Activated CD8-positive, alpha-beta memory T cell treated with anti-CD3 and anti-CD28 coated beads for 36 hours (primary cell): ENCODE measurements around the gene TOB2. TPM values are rescaled to one million over a fixed set of nuclear protein-coding genes. Genes with fewer than 3 reads are reported as not detected.
"Not testable (repeated sequence)": the region's sequence is repeated elsewhere in the genome, so short reads cannot be mapped to it uniquely, and the experiment has no call there.

ENCODE experiments used
- CTCF ChIA-PET: fragments of 350-600 bp; sonication (Branson Sonifier 250); formaldehyde crosslinking; loops from one replicate; lab custom pipeline; 2021; ENCODE audit warnings: antibody characterized with exemption; lab: Charles Lee
- POLR2A ChIA-PET: fragments of 350-600 bp; sonication (Branson Sonifier 250); formaldehyde crosslinking; loops from one replicate; lab custom pipeline; 2021; ENCODE audit warnings: antibody characterized with exemption; lab: Charles Lee
- total RNA-seq, 2 experiments: library from RNA; stranded (reverse); gene quantifications; one replicate each; pipeline ENCODE4 v1.2.3, GENCODE V29; 2021

Gene TOB2
- total RNA-seq, 2 experiments from 2014 or later: 48.9 to 52.8 TPM

GRCh38 chr22:41407433-41407832 is 39.2 kb downstream of the TOB2 start:
- ChIA-PET POLR2A (interaction anchor here (0.6 kb wide), 1 partner anchor 145 kb away, joined by 7 read pairs; no protein-coding TSS in a partner anchor), CTCF (interaction anchor here (0.6 kb wide), 1 partner anchor 320 kb away, joined by 3 read pairs; no protein-coding TSS in a partner anchor)

GRCh38 chr22:41406410-41406809 is 40.2 kb downstream of the TOB2 start:
- ChIA-PET POLR2A (no interaction called here), CTCF (interaction anchor here (0.5 to 6.5 kb wide), 5 partner anchors 39 to 110 kb away, joined by 3 to 52 read pairs (median 4); no protein-coding TSS in a partner anchor)

DNA sequence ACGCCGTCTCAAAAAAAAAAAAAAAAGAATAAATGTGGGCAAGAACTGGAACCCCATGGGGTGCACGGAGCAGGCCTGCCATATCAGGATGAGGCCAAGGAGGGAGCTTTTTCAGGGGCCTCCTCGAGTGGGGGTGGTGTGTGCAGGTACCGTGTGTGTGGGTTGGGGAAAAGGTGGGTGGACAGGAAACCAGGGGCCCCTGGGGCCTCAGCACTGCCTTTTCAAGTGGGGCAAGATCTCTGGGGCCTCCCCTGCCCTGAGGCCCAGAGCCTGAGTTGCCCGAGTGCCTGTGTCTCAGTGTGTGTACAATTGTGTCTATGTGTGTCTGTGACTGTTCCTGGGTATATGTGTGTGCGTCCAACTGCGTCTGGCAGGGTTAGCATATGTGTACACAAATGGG is 41.0 kb downstream of the TOB2 start:
- POLR2A ChIA-PET: interaction anchor here (0.6 to 0.7 kb wide), 2 partner anchors 60 to 104 kb away, joined by 3 to 4 read pairs; partner anchors contain the start of gene ZC3H7B

GRCh38 chr22:41403532-41404318 is 42.9 kb downstream of the TOB2 start:
- CTCF ChIA-PET: interaction anchor here (0.6 to 6.5 kb wide), 32 partner anchors 9 to 453 kb away, joined by 3 to 52 read pairs (median 3); partner anchors contain the start of genes ACO2, PHF5A and PMM1
- POLR2A ChIA-PET: interaction anchor here (0.8 to 1.6 kb wide), 4 partner anchors 43 to 98 kb away, joined by 3 to 8 read pairs (median 6); partner anchors contain the start of gene TOB2

More for the DNA sequence above, 41.0 kb downstream of the TOB2 start:
- CTCF ChIA-PET: interaction anchor here (1.2 to 6.5 kb wide), 5 partner anchors 63 to 127 kb away, joined by 4 to 52 read pairs (median 15); partner anchors contain the start of genes ACO2 and PHF5A

DNA sequence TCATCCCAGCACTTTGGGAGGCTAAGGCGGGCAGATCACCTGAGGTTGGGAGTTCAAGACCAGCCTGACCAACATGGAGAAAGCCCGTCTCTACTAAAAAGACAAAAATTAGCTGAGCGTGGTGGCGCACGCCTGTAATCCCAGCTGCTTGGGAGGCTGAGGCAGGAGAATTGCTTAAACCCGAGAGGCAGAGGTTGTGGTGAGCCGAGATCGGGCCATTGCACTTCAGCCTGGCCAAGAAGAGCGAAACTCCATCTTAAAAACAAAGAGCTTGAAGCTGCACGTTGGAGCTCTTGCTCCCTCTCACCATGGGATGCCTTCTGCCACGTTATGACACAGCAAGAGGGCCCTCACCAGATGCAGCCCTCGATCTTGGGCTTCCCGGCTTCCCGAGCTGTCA is 43.8 kb downstream of the TOB2 start:
- POLR2A ChIA-PET: not testable (repeated sequence)
- CTCF ChIA-PET: interaction anchor here (0.8 to 6.5 kb wide), 12 partner anchors 8 to 186 kb away, joined by 3 to 52 read pairs (median 4); no protein-coding TSS in a partner anchor

- POLR2A ChIA-PET: no interaction called here
- CTCF ChIA-PET: interaction anchor here (0.5 to 6.5 kb wide), 7 partner anchors 24 to 131 kb away, joined by 3 to 52 read pairs (median 4); no protein-coding TSS in a partner anchor
Observed at GRCh38 chr22:41401781-41402648, 44.6 kb downstream of the TOB2 start.

GRCh38 chr22:41398921-41399320 is 47.7 kb downstream of the TOB2 start:
- CTCF ChIA-PET: no interaction called here
- POLR2A ChIA-PET: interaction anchor here (1.0 kb wide), 1 partner anchor 13 kb away, joined by 3 read pairs; no protein-coding TSS in a partner anchor

DNA sequence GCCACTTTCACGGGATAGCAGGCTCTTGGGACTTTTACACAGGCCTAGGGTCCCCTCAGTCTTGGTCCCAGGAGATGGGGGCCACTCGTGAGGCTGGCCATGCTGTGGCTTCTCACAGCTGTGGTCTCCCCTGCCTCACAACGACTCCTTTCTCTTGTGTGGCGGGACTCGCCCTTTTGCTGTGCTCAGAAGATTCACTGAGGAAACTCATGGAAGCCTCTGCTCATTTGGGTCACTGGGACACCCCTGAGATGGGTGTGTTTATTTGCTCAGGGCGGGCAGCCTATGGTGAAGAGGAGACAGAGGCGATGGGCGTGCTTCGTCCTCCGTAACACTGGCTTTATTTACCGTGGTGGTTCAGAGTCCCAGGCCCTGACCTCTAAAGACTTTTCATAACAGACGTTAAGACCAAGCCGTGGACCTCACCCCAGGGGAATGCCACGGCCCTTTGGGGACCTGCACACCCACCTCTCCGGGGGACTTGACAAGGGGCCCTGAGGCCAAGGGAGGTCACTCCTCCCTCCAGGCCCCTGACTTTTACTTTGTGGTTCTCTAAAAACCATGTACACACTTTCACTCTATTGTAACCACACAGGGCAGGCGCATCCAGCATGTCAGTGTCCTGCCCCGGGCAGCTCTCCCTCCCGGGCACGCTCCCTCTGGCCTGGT is 49.3 kb downstream of the TOB2 start:
- POLR2A ChIA-PET: interaction anchor here (0.6 kb wide), 1 partner anchor 31 kb away, joined by 6 read pairs; no protein-coding TSS in a partner anchor
- CTCF ChIA-PET: interaction anchor here (0.5 kb wide), 1 partner anchor 189 kb away, joined by 3 read pairs; no protein-coding TSS in a partner anchor

DNA sequence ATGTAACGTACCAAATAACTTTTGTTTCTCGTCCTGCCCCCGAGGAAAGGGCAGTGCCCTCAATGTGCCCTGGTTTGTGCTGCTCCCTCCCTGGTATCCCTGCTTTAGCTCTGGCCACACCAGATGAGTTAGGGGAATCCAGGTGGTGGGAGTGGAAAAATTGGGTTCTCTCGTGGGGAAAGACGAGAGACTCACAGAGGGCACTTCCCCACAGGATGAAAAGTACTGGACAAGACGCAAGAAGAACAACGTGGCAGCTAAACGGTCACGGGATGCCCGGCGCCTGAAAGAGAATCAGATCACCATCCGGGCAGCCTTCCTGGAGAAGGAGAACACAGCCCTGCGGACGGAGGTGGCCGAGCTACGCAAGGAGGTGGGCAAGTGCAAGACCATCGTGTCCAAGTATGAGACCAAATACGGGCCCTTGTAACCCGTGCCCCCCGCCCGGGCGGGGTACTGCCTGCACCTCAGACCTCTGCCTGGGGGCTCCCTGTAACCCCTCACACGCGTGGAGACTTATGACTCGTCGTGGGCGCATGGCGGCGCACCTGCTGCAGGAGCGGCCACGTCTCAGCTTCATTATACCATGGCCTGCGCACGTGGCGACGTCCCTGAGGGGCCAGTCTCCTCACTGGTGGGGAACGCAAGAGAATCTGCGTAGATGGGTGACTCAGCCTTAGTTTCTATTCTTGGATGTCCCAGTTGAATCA is 50.9 kb downstream of the TOB2 start:
- POLR2A ChIA-PET: no interaction called here
- CTCF ChIA-PET: no interaction called here

- CTCF ChIA-PET: interaction anchor here (0.6 to 1.3 kb wide), 3 partner anchors 9 to 221 kb away, joined by 3 read pairs; no protein-coding TSS in a partner anchor
Observed at GRCh38 chr22:41394012-41394356, 52.6 kb downstream of the TOB2 start.

GRCh38 chr22:41387341-41387740 is 59.3 kb downstream of the TOB2 start:
- CTCF ChIA-PET: no interaction called here
- POLR2A ChIA-PET: interaction anchor here (0.5 kb wide), 1 partner anchor 59 kb away, joined by 5 read pairs; no protein-coding TSS in a partner anchor

More at GRCh38 chr22:41394012-41394356, 52.6 kb downstream of the TOB2 start:
- POLR2A ChIA-PET: no interaction called here

DNA sequence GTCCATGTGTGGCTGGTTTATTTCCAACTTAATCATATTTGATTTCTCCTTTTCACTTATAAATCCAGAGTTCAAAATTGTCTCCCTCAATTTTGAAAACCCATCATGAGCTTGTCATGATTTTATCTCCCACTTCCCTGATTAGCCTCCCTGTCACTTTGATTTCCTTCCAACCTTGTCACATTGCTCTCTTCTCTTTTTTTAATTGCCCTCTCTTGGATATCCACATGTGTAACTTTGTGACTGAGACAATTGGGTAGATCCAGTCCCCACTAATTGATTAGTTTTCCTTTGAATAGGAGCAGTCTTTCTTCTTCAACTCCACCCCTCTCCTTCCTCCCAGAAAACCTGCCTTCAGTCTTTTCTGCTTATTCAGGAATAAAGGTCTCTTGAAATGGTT is 62.5 kb downstream of the TOB2 start:
- POLR2A ChIA-PET: no interaction called here
- CTCF ChIA-PET: interaction anchor here (1.3 kb wide), 1 partner anchor 28 kb away, joined by 3 read pairs; no protein-coding TSS in a partner anchor

Other genes with a start within 250 kb of the TOB2 start
- gene L3MBTL2, start 241.5 kb downstream of the TOB2 start, total RNA-seq: 10 to 100 TPM; 48.4 to 52.6 TPM
- under 1 TPM in 1 of 2 experiments, not detected in 1; 0.08 TPM for gene CHADL, start 205.9 kb downstream of the TOB2 start, total RNA-seq
- gene RANGAP1, start 160.6 kb downstream of the TOB2 start, total RNA-seq: 100 to 1,000 TPM; 176 to 178 TPM
- 10 to 100 TPM; 57.8 to 58.2 TPM for gene ZC3H7B, start 145.3 kb downstream of the TOB2 start, total RNA-seq
- gene TEF, start 64.9 kb downstream of the TOB2 start, total RNA-seq: 1 to 10 TPM; 1.9 to 2.4 TPM
- 100 to 1,000 TPM; 103 to 112 TPM for gene PHF5A, start 21.9 kb upstream of the TOB2 start, total RNA-seq
- 100 to 1,000 TPM; 111 to 112 TPM for gene ACO2, start 22.3 kb upstream of the TOB2 start, total RNA-seq
- 10 to 100 TPM; 75.9 to 78.9 TPM for gene POLR3H, start 97.7 kb upstream of the TOB2 start, total RNA-seq
- gene CSDC2, start 114.2 kb upstream of the TOB2 start, total RNA-seq: not detected
- gene PMM1, start 143.0 kb upstream of the TOB2 start, total RNA-seq: 10 to 100 TPM; 30.5 to 31.1 TPM
- 10 to 100 TPM; 91.6 to 97.3 TPM for gene DESI1, start 174.2 kb upstream of the TOB2 start, total RNA-seq
- gene XRCC6, start 174.5 kb upstream of the TOB2 start, total RNA-seq: 100 to 1,000 TPM; 470 to 479 TPM
- 100 to 1,000 TPM; 329 to 338 TPM for gene SNU13, start 242.1 kb upstream of the TOB2 start, total RNA-seq